ENCODE measurements around the gene CDC42SE2.

CDC42SE2 gene

DNA sequence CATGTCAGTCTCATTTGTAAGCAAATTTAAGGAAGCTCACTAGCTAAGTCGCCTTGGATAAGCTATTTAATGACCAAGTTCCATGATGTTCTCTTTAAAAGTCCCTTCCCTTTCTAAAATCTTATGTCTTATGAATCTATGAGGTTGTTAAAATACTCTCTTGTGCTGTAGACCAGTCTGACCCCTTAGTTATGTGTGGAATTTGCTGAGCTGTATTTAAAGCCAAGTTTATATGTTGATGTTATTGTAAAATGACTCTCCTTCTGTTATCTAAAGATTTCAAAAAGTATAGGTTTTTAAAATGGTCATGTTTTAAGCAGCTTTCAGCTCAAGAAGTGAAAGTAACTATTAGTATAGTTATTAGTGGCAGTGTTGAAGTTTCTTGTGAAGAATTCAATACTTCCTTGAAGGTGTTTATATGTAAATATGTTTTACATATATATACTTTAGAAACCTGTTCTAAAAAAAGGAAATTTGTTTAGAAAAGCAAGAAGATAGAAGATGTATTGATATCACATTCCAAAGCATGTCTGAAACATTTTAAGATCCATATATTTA lies 92.2 kb downstream of the CDC42SE2 start:
- Histone ChIP-seq H3K27ac (ENCODE audit: low read length) (no peak overlapping the region), H3K4me1 (ENCODE audit: control insufficient read depth in 1 of 2, insufficient read depth in 2 of 2, low read length in 2 of 2) (peaks cover 0 to 7% of the 10 kb centered on the region in 2 donors), H3K4me3 (ENCODE audit: low read depth in 1 of 2, low read length in 2 of 2) (no peak overlapping the region), H3K36me3 (ENCODE audit: control insufficient read depth in 1 of 2, insufficient read depth in 2 of 2, low read length in 2 of 2) (peaks cover 0 to 4% of the 10 kb centered on the region in 2 donors), H3K9me3 (ENCODE audit: control insufficient read depth in 1 of 2, low read length in 2 of 2) (no peaks in the 10 kb centered on the region), H3K27me3 (ENCODE audit: low read depth, low read length) (no peaks in the 10 kb centered on the region)

DNA sequence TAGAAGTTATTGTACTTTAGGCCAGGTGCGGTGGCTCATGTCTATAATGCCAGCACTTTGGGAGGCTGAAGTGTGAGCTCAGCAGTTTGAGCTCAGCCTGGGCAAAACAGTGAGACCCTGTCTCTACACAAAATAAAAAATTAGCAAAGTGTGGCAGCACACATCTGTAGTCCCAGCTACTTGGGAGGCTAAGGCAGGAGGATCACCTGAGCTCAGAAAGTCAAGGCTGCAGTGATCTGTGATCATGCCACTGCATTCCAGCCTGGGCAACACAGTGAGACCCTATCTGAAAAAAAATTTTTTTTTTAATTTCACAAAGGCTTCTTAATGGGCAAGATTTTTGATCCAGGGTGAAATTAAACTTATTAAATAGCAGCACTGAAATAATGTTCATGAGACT lies 92.8 kb downstream of the CDC42SE2 start:
- no peaks in the 10 kb centered on the region for H3K27me3 ChIP-seq (ENCODE audit: low read depth, low read length)
- H3K4me3 ChIP-seq (ENCODE audit: low read depth in 1 of 2, low read length in 2 of 2) = no peak overlapping the region
- H3K9me3 ChIP-seq (ENCODE audit: control insufficient read depth in 1 of 2, low read length in 2 of 2) = no peaks in the 10 kb centered on the region
- peaks cover 0 to 9% of the 10 kb centered on the region in 2 donors for H3K36me3 ChIP-seq (ENCODE audit: control insufficient read depth in 1 of 2, insufficient read depth in 2 of 2, low read length in 2 of 2)
- H3K4me1 ChIP-seq (ENCODE audit: control insufficient read depth in 1 of 2, insufficient read depth in 2 of 2, low read length in 2 of 2) = peaks cover 0 to 7% of the 10 kb centered on the region in 2 donors
- no peak overlapping the region for H3K27ac ChIP-seq (ENCODE audit: low read length)

DNA sequence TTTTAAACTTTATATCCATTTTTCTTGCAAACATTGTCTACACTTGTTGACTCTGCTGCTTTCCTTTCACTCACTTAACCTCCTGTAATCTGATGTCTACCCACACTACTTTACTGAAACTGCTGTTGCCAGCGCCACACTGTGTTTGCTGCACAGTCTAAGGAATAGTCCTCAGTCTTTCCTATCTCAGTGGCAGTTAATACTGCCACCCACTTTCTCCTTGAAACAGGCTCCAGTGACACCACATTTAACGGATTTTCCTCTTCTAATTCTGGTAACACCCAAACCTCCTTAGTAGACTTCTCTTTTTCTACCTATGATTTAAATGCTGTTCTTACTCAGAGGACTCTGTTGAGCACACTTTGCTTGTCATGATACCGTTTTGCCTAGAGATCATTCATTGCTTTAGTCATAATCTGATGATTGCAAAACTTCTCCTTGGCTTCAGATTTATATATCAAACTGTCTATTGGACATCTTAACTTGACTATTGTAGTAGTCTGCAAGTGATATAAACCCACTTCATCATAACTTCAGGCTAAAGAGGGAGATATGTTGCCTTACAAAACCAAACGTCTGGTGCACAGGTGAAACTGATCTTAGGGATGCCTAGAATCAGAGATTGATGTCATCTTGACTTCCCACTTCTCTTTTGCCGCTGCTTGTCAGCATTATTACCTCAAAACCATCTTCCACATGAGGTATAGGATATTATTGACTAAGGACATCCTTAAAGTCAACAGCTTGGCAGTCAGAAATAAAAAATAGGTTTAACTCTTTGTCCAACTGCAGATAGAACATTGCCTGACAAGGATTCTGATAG lies 94.1 kb downstream of the CDC42SE2 start:
- peaks cover 0 to 9% of the 10 kb centered on the region in 2 donors for H3K36me3 ChIP-seq (ENCODE audit: control insufficient read depth in 1 of 2, insufficient read depth in 2 of 2, low read length in 2 of 2)
- H3K9me3 ChIP-seq (ENCODE audit: control insufficient read depth in 1 of 2, low read length in 2 of 2) = no peaks in the 10 kb centered on the region
- H3K4me1 ChIP-seq (ENCODE audit: control insufficient read depth in 1 of 2, insufficient read depth in 2 of 2, low read length in 2 of 2) = peaks cover 0 to 7% of the 10 kb centered on the region in 2 donors
- no peaks in the 10 kb centered on the region for H3K27me3 ChIP-seq (ENCODE audit: low read depth, low read length)
- no peak overlapping the region for H3K27ac ChIP-seq (ENCODE audit: low read length)
- no peak overlapping the region for H3K4me3 ChIP-seq (ENCODE audit: low read depth in 1 of 2, low read length in 2 of 2)

DNA sequence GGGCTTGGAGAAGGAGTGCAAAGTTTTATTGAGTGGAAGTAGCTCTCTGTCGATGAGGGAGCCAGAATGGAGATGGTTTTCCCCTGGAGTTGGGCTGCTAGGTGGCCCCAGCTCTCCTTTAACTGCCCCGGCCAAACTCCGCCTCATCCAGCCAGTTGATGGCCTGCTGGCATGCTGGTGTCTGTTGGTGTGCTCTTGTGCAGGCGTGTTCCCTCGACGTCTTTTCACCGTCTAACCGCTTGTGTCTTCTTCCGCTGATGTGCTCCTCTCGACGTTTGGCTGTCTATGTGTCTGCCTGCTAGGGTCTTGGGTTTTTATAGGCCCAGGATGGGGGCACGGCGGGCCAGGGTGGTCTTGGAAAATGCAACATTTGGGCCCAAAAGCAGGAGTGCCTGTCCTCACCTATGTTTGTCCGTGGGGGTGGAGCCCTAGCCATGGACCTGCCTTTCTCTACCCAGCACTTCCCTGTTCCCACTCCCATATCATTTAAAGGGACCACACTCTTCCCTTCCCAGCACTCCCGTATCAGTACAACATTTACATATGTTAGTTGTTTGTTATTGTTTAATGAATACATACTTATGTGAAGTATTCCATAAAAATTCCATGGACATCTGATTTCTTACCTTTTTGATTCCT lies 97.9 kb downstream of the CDC42SE2 start:
- Histone ChIP-seq H3K4me1 (ENCODE audit: control insufficient read depth in 1 of 2, insufficient read depth in 2 of 2, low read length in 2 of 2) (no peaks in the 10 kb centered on the region), H3K36me3 (ENCODE audit: control insufficient read depth in 1 of 2, insufficient read depth in 2 of 2, low read length in 2 of 2) (peaks cover 4 to 9% of the 10 kb centered on the region in 2 donors), H3K4me3 (ENCODE audit: low read depth in 1 of 2, low read length in 2 of 2) (no peak overlapping the region), H3K27ac (ENCODE audit: low read length) (no peak overlapping the region), H3K27me3 (ENCODE audit: low read depth, low read length) (no peaks in the 10 kb centered on the region), H3K9me3 (ENCODE audit: control insufficient read depth in 1 of 2, low read length in 2 of 2) (no peaks in the 10 kb centered on the region)

DNA sequence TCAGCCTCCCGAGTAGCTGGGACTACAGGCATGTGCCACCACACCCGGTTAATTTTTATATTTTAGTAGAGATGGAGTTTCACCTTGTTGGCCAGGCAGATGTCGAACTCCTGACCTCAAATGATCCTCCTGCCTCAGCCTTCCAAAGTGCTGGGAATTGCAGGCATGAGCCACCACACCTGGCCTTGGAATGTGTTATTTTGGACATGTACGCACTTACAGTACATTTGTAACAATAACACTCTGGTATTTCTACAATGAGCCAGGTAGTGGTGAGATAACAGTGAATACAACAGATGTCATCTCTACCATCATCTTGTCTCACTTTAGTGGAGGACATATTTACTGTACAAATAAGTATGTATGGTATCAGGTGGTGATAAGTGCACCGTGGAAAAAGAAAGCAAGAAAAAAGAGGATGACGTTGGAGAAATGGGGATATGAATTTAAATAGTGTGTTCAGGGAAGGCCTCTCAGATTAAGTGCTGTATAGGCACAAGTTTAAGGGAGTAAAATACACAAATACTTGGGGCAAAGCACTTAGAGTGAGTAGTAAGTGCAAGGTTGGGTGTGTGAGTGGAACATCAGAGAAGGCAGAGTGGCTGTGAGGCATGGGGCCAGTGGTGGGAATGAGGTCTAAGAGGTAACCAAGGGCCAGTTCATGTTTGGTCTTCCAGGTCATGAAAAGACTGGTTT lies 100.1 kb downstream of the CDC42SE2 start:
- no peak overlapping the region for H3K27ac ChIP-seq (ENCODE audit: low read length)
- H3K9me3 ChIP-seq (ENCODE audit: control insufficient read depth in 1 of 2, low read length in 2 of 2) = no peaks in the 10 kb centered on the region
- H3K36me3 ChIP-seq (ENCODE audit: control insufficient read depth in 1 of 2, insufficient read depth in 2 of 2, low read length in 2 of 2) = peaks cover 4 to 9% of the 10 kb centered on the region in 2 donors
- no peaks in the 10 kb centered on the region for H3K27me3 ChIP-seq (ENCODE audit: low read depth, low read length)
- no peak overlapping the region for H3K4me3 ChIP-seq (ENCODE audit: low read depth in 1 of 2, low read length in 2 of 2)
- H3K4me1 ChIP-seq (ENCODE audit: control insufficient read depth in 1 of 2, insufficient read depth in 2 of 2, low read length in 2 of 2) = no peaks in the 10 kb centered on the region

DNA sequence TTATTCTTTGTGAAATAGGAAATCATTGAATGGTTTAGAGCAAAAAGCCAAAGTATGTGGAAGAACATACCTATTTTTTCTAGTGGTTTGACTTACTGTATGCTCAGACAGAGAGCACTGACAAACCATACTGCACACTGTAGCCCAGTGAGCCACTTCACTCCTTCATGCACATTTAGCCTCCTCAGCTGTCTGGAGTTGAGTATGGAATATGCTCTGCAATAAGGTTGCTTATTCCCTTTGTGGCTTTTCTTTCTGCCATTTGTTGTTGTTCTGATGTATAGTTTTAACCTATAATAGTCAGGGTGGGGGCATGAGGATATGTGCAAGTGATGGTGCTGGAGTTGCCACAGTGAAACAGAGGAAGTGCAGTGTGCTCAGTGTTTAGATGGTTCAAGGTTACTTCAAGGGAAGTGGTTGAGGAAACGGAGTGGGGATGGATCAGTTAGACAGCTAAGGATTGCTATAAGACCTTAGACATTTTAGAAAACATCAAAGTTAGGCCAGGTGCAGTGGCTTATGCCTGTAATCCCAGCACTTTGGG lies 100.7 kb downstream of the CDC42SE2 start:
- H3K9me3 ChIP-seq (ENCODE audit: control insufficient read depth in 1 of 2, low read length in 2 of 2) = no peaks in the 10 kb centered on the region
- H3K4me3 ChIP-seq (ENCODE audit: low read depth in 1 of 2, low read length in 2 of 2) = no peak overlapping the region
- H3K27ac ChIP-seq (ENCODE audit: low read length) = no peak overlapping the region
- H3K27me3 ChIP-seq (ENCODE audit: low read depth, low read length) = no peaks in the 10 kb centered on the region
- H3K4me1 ChIP-seq (ENCODE audit: control insufficient read depth in 1 of 2, insufficient read depth in 2 of 2, low read length in 2 of 2) = no peaks in the 10 kb centered on the region
- peaks cover 4 to 9% of the 10 kb centered on the region in 2 donors for H3K36me3 ChIP-seq (ENCODE audit: control insufficient read depth in 1 of 2, insufficient read depth in 2 of 2, low read length in 2 of 2)

DNA sequence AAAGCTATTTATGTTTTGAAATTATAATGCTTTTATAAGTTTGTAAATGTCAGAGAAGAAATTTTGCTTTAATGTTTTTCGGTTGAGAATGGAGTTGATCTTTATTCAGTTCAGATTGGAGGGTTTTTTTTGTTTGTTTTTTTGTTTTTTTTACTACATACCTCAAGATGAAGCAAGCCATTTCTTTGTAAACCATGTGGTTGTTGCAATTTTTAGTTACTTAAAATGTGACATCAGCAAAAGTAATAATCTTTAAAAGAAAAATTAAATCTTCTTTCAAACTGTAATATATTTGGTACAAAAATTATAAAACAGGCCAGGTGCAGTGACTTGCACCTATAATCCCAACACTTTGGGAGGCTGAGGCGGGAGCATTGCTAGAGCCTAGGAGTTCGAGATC lies 102.6 kb downstream of the CDC42SE2 start:
- Histone ChIP-seq H3K9me3 (ENCODE audit: control insufficient read depth in 1 of 2, low read length in 2 of 2) (no peaks in the 10 kb centered on the region), H3K4me1 (ENCODE audit: control insufficient read depth in 1 of 2, insufficient read depth in 2 of 2, low read length in 2 of 2) (no peaks in the 10 kb centered on the region), H3K27ac (ENCODE audit: low read length) (no peak overlapping the region), H3K4me3 (ENCODE audit: low read depth in 1 of 2, low read length in 2 of 2) (no peak overlapping the region), H3K27me3 (ENCODE audit: low read depth, low read length) (no peaks in the 10 kb centered on the region), H3K36me3 (ENCODE audit: control insufficient read depth in 1 of 2, insufficient read depth in 2 of 2, low read length in 2 of 2) (peaks cover 1 to 4% of the 10 kb centered on the region in 2 donors)

DNA sequence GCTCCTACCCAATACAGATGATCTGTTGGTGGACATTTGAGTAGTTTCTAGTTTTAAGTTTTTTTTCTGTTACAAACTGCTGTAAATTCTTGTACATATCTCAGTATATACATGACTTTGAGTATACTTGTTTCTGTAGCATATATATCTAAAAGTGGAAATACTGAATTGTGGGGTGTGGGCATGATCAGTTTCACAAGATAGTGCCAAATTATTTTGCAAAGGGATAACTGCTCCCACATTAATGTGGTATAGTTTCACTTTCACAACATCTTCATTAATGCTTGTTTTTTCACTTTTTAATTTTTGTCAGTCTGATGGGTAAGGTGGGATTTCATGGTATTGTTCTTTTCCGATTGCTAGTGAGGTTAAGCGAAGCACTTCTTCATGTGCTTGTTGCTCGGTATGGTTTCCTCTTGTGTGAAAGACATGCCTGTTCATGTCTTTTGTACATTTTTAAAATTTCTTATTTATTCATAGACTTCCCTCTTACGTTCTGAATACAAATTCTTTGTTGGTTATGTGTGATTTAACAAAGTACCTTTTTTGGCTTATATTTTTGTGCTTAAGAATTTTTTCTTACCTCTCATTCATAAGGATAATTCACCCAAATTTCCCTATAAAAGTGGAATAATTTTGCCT lies 103.5 kb downstream of the CDC42SE2 start:
- peaks cover 0 to 4% of the 10 kb centered on the region in 2 donors for H3K36me3 ChIP-seq (ENCODE audit: control insufficient read depth in 1 of 2, insufficient read depth in 2 of 2, low read length in 2 of 2)
- H3K27ac ChIP-seq (ENCODE audit: low read length) = no peak overlapping the region
- H3K4me1 ChIP-seq (ENCODE audit: control insufficient read depth in 1 of 2, insufficient read depth in 2 of 2, low read length in 2 of 2) = no peaks in the 10 kb centered on the region
- no peak overlapping the region for H3K4me3 ChIP-seq (ENCODE audit: low read depth in 1 of 2, low read length in 2 of 2)
- H3K9me3 ChIP-seq (ENCODE audit: control insufficient read depth in 1 of 2, low read length in 2 of 2) = no peaks in the 10 kb centered on the region
- H3K27me3 ChIP-seq (ENCODE audit: low read depth, low read length) = no peaks in the 10 kb centered on the region

DNA sequence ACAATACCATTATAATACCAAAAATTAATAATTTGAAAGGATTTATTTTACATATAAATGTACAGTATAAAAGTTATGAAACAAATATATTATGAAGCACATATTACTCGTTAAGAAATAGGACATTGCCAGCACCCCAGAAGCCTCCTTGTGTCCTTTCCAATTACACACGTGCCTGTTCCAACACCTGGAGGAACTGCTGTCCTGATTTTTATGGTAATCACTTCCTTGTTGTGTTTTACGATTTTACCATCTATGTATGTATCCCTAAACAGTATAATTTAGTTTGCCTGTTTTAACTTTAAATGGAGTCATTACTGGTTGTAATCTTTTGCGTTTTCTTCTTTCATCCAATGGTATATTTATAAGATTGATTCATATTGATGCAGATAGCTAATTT lies 105.0 kb downstream of the CDC42SE2 start:
- H3K36me3 ChIP-seq (ENCODE audit: control insufficient read depth in 1 of 2, insufficient read depth in 2 of 2, low read length in 2 of 2) = peaks cover 0 to 3% of the 10 kb centered on the region in 2 donors
- H3K4me3 ChIP-seq (ENCODE audit: low read depth in 1 of 2, low read length in 2 of 2) = no peak overlapping the region
- no peak overlapping the region for H3K27ac ChIP-seq (ENCODE audit: low read length)
- H3K9me3 ChIP-seq (ENCODE audit: control insufficient read depth in 1 of 2, low read length in 2 of 2) = no peaks in the 10 kb centered on the region
- no peaks in the 10 kb centered on the region for H3K4me1 ChIP-seq (ENCODE audit: control insufficient read depth in 1 of 2, insufficient read depth in 2 of 2, low read length in 2 of 2)
- H3K27me3 ChIP-seq (ENCODE audit: low read depth, low read length) = no peaks in the 10 kb centered on the region

DNA sequence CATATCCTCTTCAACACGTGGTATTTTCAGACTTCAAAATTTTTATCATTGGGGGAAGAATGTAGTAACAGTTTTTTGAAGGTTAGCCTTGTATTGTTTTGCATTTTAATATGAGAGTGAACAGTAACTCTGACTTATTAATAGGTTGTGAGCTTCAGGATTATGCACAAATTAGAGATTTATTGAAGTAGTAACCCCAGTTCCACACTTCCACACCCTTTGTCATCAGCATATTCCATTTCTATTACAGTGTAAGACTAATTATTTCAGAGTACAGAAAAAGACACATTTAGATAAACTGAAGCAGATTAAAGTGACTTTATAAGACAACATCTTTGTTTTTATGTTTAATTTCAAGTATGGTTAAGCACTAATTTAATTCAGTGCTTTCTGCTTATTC lies 105.7 kb downstream of the CDC42SE2 start:
- Histone ChIP-seq H3K27ac (ENCODE audit: low read length) (no peak overlapping the region), H3K27me3 (ENCODE audit: low read depth, low read length) (no peaks in the 10 kb centered on the region), H3K4me1 (ENCODE audit: control insufficient read depth in 1 of 2, insufficient read depth in 2 of 2, low read length in 2 of 2) (peaks cover 0 to 3% of the 10 kb centered on the region in 2 donors), H3K36me3 (ENCODE audit: control insufficient read depth in 1 of 2, insufficient read depth in 2 of 2, low read length in 2 of 2) (no peaks in the 10 kb centered on the region), H3K9me3 (ENCODE audit: control insufficient read depth in 1 of 2, low read length in 2 of 2) (no peaks in the 10 kb centered on the region), H3K4me3 (ENCODE audit: low read depth in 1 of 2, low read length in 2 of 2) (no peak overlapping the region)
